ENCODE measurements around the gene PRKCE.

The PRKCE gene

GRCh38 chr2:46075848-46076247, 424.4 kb downstream of the PRKCE start:
- H3K27me3 ChIP-seq = no peaks in the 10 kb centered on the region
- no peak overlapping the region for H3K27ac ChIP-seq
- H3K4me3 ChIP-seq = no peak overlapping the region
- H3K4me1 ChIP-seq = peaks cover 0 to 12% (median 11%) of the 10 kb centered on the region in 4 donors
- DNase-seq = no peak
- TF ChIP-seq CTCF (IDR thresholded peaks at IDR 0.05) = no peak
- H3K36me3 ChIP-seq = no peaks in the 10 kb centered on the region
- intact Hi-C loops (cut with DNase I; ENCODE audit: low total_unique reads) = no loop called here
- no peaks in the 10 kb centered on the region for H3K9me3 ChIP-seq

- H3K27ac ChIP-seq = no peak overlapping the region
- H3K4me3 ChIP-seq = no peak overlapping the region
- H3K27me3 ChIP-seq = no peaks in the 10 kb centered on the region
- no peaks in the 10 kb centered on the region for H3K36me3 ChIP-seq
- no peak for TF ChIP-seq CTCF (IDR thresholded peaks at IDR 0.05)
- H3K4me1 ChIP-seq = peaks cover 0 to 12% (median 11%) of the 10 kb centered on the region in 4 donors
- no peaks in the 10 kb centered on the region for H3K9me3 ChIP-seq
- intact Hi-C loops (cut with DNase I; ENCODE audit: low total_unique reads) = no loop called here
- DNase-seq = no peak
Observed at GRCh38 chr2:46076251-46076650, 424.8 kb downstream of the PRKCE start.

- DNase-seq = no peak
- no peak for TF ChIP-seq CTCF (IDR thresholded peaks at IDR 0.05)
- intact Hi-C loops (cut with DNase I; ENCODE audit: low total_unique reads) = no loop called here
- H3K4me1 ChIP-seq = peaks cover 0 to 12% (median 11%) of the 10 kb centered on the region in 4 donors
- no peak overlapping the region for H3K4me3 ChIP-seq
- no peak overlapping the region for H3K27ac ChIP-seq
- no peaks in the 10 kb centered on the region for H3K27me3 ChIP-seq
- H3K9me3 ChIP-seq = no peaks in the 10 kb centered on the region
- no peaks in the 10 kb centered on the region for H3K36me3 ChIP-seq
Observed at GRCh38 chr2:46076875-46077274, 425.4 kb downstream of the PRKCE start.

- no peaks in the 10 kb centered on the region for H3K36me3 ChIP-seq
- DNase-seq = no peak
- H3K4me1 ChIP-seq = peaks cover 0 to 12% (median 11%) of the 10 kb centered on the region in 4 donors
- no peak overlapping the region for H3K4me3 ChIP-seq
- H3K27me3 ChIP-seq = no peaks in the 10 kb centered on the region
- TF ChIP-seq CTCF (IDR thresholded peaks at IDR 0.05) = no peak
- no peaks in the 10 kb centered on the region for H3K9me3 ChIP-seq
- no peak overlapping the region for H3K27ac ChIP-seq
- intact Hi-C loops (cut with DNase I; ENCODE audit: low total_unique reads) = no loop called here
Observed at GRCh38 chr2:46077522-46078107, 426.1 kb downstream of the PRKCE start.

GRCh38 chr2:46079985-46080560, 428.6 kb downstream of the PRKCE start:
- no peaks in the 10 kb centered on the region for H3K36me3 ChIP-seq
- no peak overlapping the region for H3K4me3 ChIP-seq
- H3K27me3 ChIP-seq = no peaks in the 10 kb centered on the region
- TF ChIP-seq CTCF (IDR thresholded peaks at IDR 0.05) = no peak
- DNase-seq = no peak
- no peaks in the 10 kb centered on the region for H3K9me3 ChIP-seq
- no peak overlapping the region for H3K27ac ChIP-seq
- intact Hi-C loops (cut with DNase I; ENCODE audit: low total_unique reads) = no loop called here
- H3K4me1 ChIP-seq = no peaks in the 10 kb centered on the region
